Glutamatergic neuron (in vitro differentiated cells): ENCODE results near the gene TMEM269. TPM values are rescaled to one million over a fixed set of nuclear protein-coding genes. Genes with fewer than 3 reads are reported as not detected.
A peak's percentile ranks its signal among the peaks of the same experiment; 100 is the strongest.

Source experiments
- DNase-seq: peaks from one replicate; pipeline ENCODE4 v3.0.0; 2022
- H3K27ac Mint-ChIP-seq: one replicate; pipeline ENCODE4 v1.8.0; 2020; ENCODE audit warnings: mild to moderate bottlenecking, mixed read lengths, inconsistent platforms; ENCODE audit not compliant: unreplicated experiment
- H3K27me3 Mint-ChIP-seq: one replicate; pipeline ENCODE4 v1.8.0; 2020; ENCODE audit warnings: mild to moderate bottlenecking, moderate library complexity, mixed read lengths, inconsistent platforms; ENCODE audit not compliant: unreplicated experiment
- H3K36me3 Mint-ChIP-seq: one replicate; pipeline ENCODE4 v1.8.0; 2020; ENCODE audit warnings: mild to moderate bottlenecking, mixed read lengths, inconsistent platforms; ENCODE audit not compliant: unreplicated experiment
- H3K4me1 Mint-ChIP-seq: one replicate; pipeline ENCODE4 v1.8.0; 2020; ENCODE audit warnings: mild to moderate bottlenecking, low read depth, mixed read lengths, inconsistent platforms; ENCODE audit not compliant: unreplicated experiment
- H3K4me3 Mint-ChIP-seq: one replicate; pipeline ENCODE4 v1.8.0; 2020; ENCODE audit warnings: mild to moderate bottlenecking, mixed read lengths, inconsistent platforms; ENCODE audit not compliant: unreplicated experiment
- H3K9me3 Mint-ChIP-seq: one replicate; pipeline ENCODE4 v1.8.0; 2020; ENCODE audit warnings: mild to moderate bottlenecking, moderate library complexity, mixed read lengths, inconsistent platforms; ENCODE audit not compliant: unreplicated experiment
- total RNA-seq: library from RNA; stranded (reverse); fragmentation: NEBNext Ultra II Directional; extraction: Animal tissue kit (Norgen Biotek cat#: 25700); gene quantifications from one replicate; pipeline ENCODE4 v1.2.1, GENCODE V29; 2021; ENCODE audit not compliant: unreplicated experiment
- TF ChIP-seq, protein P1 (sequence below): fragments of 200-600 bp; sonication (generic); IDR thresholded peaks from one replicate; pipeline ENCODE4 v1.5.0; 2021; ENCODE audit not compliant: partially characterized antibody, unreplicated experiment

TMEM269 gene
- total RNA-seq, 1 donor from 2014 or later: 0.32 TPM

- Mint-ChIP-seq H3K4me3 (no peak overlapping the region), H3K4me1 (peaks cover 12% of the 10 kb centered on the region), H3K27ac (no peak overlapping the region), H3K27me3 (peaks cover 18% of the 10 kb centered on the region), H3K9me3 (peaks cover 7% of the 10 kb centered on the region), H3K36me3 (peaks cover 7% of the 10 kb centered on the region)
- TF ChIP-seq, protein P1, sequence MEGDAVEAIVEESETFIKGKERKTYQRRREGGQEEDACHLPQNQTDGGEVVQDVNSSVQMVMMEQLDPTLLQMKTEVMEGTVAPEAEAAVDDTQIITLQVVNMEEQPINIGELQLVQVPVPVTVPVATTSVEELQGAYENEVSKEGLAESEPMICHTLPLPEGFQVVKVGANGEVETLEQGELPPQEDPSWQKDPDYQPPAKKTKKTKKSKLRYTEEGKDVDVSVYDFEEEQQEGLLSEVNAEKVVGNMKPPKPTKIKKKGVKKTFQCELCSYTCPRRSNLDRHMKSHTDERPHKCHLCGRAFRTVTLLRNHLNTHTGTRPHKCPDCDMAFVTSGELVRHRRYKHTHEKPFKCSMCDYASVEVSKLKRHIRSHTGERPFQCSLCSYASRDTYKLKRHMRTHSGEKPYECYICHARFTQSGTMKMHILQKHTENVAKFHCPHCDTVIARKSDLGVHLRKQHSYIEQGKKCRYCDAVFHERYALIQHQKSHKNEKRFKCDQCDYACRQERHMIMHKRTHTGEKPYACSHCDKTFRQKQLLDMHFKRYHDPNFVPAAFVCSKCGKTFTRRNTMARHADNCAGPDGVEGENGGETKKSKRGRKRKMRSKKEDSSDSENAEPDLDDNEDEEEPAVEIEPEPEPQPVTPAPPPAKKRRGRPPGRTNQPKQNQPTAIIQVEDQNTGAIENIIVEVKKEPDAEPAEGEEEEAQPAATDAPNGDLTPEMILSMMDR: no peak
- no peak for DNase-seq
Measured at GRCh38 chr1:42743317-42744147, 41.3 kb upstream of the TMEM269 start.

DNA sequence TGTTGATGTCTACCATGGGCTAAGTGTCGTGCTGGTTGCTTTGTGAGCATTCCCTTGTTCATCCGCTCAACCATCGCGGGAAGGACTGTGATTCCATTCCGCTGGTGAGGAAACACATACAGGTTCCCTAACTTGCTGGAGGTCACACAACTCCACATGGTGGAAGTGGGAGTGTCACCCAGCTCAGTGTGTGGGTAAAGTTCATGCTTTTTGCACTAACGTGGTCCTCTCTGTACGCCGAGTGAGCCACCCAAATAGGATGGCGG is 40.7 kb upstream of the TMEM269 start:
- no peak for DNase-seq
- no peak overlapping the region for H3K4me3 Mint-ChIP-seq
- H3K4me1 Mint-ChIP-seq: peaks cover 12% of the 10 kb centered on the region
- H3K27me3 Mint-ChIP-seq: peaks cover 20% of the 10 kb centered on the region
- TF ChIP-seq, protein P1: no peak
- H3K9me3 Mint-ChIP-seq: peaks cover 7% of the 10 kb centered on the region
- no peak overlapping the region for H3K27ac Mint-ChIP-seq
- peaks cover 7% of the 10 kb centered on the region for H3K36me3 Mint-ChIP-seq

- peaks cover 11% of the 10 kb centered on the region for H3K9me3 Mint-ChIP-seq
- peaks cover 12% of the 10 kb centered on the region for H3K4me1 Mint-ChIP-seq
- peaks cover 20% of the 10 kb centered on the region for H3K36me3 Mint-ChIP-seq
- no peak overlapping the region for H3K4me3 Mint-ChIP-seq
- TF ChIP-seq, protein P1: no peak
- H3K27ac Mint-ChIP-seq: no peak overlapping the region
- peaks cover 17% of the 10 kb centered on the region for H3K27me3 Mint-ChIP-seq
- no peak for DNase-seq
Measured at GRCh38 chr1:42745851-42746250, 38.9 kb upstream of the TMEM269 start.

- H3K9me3 Mint-ChIP-seq: peaks cover 11% of the 10 kb centered on the region
- H3K27ac Mint-ChIP-seq: peak overlapping the region; percentile 12
- TF ChIP-seq, protein P1: no peak
- DNase-seq: no peak
- peaks cover 12% of the 10 kb centered on the region for H3K4me1 Mint-ChIP-seq
- H3K36me3 Mint-ChIP-seq: peaks cover 22% of the 10 kb centered on the region
- H3K27me3 Mint-ChIP-seq: peaks cover 17% of the 10 kb centered on the region
- H3K4me3 Mint-ChIP-seq: no peak overlapping the region
Measured at GRCh38 chr1:42746436-42747105, 38.2 kb upstream of the TMEM269 start.

DNA sequence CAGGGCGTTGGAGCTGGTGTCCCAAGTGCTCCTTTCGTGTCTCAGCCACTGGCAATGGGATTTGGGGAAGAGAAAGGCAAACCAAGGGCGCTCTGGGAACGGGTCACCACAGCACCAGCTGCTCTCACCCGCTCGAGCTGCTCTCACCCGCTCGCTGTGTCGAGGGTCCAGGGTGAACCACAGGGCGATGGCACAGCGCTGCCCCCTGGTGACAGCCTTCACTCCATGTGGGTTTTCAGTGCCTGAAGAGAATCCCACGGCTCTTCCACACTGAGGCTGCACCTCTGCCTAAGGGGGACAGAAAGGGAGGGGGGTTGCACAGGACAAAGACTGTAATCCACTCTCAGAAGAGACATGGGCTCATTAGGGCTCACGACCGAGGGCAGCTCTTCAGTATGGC is 37.7 kb upstream of the TMEM269 start:
- peak overlapping the region; percentile 12 for H3K27ac Mint-ChIP-seq

More for the DNA sequence above, 37.7 kb upstream of the TMEM269 start:
- TF ChIP-seq, protein P1: peak; percentile 57
- peak; percentile 78 for DNase-seq
- peaks cover 11% of the 10 kb centered on the region for H3K9me3 Mint-ChIP-seq
- H3K4me1 Mint-ChIP-seq: peaks cover 12% of the 10 kb centered on the region
- peaks cover 17% of the 10 kb centered on the region for H3K27me3 Mint-ChIP-seq
- H3K4me3 Mint-ChIP-seq: no peak overlapping the region
- H3K36me3 Mint-ChIP-seq: peaks cover 27% of the 10 kb centered on the region
